T follicular helper cell (primary cell): ENCODE data around the gene IL17RC.

ENCODE experiments used
- DNase-seq: peaks from one replicate; pipeline ENCODE4 v3.0.0-alpha.2; 2020; ENCODE audit warnings: low read depth

Gene IL17RC

DNA sequence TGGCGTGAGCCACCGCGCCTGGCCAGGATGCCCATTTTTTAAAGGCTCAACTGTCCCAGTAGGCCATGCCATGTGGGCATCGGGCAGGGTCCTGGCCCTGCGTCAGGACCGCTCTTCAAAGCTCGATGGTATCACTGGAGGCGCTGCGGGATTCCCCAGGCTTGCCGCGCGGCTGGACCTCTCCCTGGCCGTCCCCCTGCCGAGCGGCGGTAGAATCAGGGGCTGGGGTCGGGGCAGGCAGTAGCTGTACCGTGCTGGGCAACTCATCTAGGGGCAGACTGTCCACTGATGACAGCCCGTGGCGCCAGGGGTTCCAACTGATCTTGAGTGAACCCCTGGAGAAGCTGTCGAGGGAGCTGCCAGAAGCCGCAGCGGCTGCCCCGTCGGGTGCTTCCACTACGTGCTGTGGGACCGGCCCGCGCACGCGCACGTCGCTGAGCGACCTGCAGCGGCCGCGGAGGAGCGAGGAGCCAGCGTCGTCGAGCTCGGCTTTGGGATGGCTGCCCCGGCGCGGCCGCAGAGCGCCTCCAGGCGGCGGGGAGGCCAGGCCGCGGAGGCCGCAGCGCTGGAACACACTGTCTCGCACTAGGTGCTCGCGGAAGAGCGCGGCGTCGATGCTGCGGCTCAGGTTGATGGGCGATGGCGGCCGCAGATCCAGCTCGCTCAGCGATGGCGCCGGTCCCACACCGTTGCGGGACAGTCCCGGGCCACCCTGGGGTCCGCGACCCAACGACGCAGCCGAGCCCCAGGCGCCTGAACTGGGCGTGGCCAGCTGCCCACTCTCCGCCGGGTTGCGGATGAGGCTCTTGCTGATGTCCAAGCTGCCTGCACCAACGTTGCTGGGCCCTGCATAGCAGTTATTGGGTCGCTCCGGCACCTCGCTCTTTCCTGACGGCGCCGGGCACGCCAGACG is 29.5 kb downstream of the IL17RC start:
- DNase-seq: peak; percentile 62

DNA sequence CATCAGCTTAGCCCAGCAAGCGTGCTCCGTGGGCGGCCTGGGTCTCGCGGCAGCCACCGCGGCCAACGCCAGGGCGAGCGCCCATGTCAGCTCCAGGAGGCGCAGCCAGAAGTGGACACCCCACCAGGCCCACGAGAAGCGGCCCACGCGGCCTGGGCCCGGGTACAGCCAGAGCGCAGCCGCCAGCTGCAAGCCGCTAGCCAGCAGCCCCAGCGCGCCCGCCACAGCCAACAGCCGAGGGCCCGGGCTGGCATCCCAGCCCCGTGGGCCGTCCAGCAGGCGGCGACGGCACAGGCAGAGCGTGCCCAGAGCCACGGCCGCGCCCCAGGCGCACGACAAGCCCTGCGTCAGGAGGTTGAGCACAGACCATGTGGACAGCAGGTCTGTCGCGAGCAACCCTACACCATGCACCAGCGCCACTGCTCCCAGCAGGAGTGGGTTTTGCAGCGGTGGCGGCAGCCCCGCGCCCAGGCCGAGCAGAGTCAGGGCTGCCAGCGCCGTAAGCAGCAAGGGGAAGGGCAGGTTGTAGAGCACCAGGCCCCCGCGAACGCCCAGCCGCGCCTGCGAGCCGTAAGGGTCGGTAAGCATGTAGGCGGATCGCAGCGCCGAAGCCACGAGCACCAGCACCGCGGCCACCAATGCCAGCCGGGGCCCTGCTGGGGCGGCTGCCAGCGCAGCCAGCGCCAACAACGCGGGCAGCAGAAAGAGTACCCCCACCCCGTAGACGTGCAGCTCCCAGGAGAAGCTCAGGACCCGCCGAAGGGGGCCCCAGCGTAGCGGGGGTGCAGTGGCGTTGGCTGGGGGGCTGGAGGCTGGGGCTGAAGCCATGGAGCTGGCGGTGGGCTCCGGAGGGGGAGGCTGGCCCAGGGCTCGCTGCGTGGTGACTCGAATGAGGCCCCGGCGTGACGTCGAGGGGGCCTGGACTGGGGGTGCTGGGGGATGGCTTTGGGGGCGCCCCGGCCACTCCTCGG is 30.4 kb downstream of the IL17RC start:
- DNase-seq: no peak

DNA sequence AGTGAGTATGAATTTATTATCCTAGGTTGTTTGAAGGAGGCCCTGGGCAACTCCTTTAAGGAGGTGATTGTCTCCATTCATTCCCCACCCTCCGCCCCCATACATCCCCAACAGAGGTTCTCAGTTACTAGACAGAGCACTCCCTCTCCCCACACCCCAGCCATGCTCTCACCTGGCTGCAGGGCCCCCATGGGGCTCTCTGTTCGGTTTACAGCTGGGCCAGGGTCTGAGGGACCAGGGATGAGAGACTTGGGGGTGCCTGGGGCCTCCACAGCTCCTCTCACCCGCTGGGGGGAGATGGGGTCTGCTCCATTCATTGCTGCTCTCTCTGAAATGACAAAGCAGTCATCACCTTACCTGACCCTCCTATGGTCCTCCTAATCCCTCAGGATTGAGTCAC is 31.7 kb downstream of the IL17RC start:
- no peak for DNase-seq

DNA sequence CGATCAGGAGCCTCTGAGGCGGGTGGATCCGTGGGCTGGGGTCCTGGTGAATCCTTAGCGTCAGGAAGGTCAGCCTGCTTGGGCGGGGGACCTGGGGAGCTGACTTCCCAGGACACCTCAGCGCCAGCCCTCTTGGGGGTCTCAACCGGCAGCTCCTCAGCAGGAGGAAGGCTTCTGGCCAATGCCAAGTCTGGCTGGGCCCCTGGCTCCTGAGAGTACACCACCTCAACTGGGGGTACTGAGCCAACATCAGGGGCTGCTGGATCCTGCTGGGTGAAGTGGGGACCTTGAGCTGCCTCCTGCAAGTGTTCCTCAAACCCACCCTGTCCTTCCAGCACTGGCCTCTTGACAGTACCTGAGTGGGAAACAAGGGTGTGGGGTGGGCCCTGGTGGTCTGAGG is 32.2 kb downstream of the IL17RC start:
- no peak for DNase-seq

DNA sequence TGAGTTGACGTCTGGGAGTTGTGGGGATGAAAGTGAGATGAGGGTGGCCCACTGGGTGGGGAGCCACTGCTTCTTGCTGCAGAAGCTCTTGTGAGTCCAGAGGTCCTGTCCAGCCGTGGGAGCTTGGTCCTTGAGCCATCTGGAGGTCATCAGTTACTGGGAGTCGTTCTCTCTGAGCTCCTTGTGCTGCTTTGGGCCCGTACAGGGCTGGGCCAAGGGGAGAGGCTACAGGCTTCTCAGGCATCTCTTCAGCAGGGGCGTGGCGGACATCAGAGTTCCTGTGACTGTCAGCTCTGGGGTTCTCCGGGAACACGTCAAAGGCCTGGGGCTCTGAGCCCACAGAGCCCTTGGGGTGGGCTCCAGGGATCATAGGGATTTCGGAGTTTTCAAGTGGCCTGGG is 32.7 kb downstream of the IL17RC start:
- no peak for DNase-seq

DNA sequence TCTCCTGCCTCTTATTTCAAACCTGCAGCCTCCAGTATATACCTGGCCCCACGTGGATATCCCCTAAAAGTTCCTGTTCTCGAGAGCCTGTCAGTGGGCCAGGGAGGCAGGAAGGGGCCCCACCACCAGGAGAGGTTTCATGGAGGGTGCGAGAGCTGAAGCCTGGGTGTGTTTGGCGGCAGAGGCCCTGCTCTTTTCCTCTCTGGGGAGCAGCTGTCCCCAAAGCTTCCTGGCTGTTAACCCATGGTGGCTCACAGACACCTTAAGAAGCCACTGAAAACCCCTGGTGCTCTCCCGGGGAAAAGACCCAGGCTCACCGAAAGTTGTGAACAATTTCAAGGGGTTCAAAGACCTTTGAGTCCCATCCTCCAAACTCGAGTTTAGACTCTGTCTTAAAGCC is 34.2 kb downstream of the IL17RC start:
- DNase-seq: no peak

DNA sequence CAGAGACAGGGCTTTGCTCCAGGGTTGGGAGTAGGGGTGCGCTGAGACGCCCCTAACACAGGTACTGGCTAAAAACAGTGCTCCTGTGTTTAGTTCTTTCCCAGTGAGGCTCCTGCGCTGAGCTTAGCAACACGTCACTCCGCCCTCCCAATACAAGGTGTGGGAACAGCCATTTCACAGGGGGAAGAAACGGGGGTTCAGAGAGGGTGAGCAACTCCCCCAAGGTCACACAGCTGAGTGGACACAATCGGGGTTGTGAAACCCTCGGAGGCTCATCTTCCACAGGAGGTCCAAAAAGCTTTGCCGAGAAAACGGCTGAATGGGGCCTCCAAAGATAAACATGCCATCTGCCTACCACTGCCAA is 34.7 kb downstream of the IL17RC start:
- DNase-seq: no peak

DNA sequence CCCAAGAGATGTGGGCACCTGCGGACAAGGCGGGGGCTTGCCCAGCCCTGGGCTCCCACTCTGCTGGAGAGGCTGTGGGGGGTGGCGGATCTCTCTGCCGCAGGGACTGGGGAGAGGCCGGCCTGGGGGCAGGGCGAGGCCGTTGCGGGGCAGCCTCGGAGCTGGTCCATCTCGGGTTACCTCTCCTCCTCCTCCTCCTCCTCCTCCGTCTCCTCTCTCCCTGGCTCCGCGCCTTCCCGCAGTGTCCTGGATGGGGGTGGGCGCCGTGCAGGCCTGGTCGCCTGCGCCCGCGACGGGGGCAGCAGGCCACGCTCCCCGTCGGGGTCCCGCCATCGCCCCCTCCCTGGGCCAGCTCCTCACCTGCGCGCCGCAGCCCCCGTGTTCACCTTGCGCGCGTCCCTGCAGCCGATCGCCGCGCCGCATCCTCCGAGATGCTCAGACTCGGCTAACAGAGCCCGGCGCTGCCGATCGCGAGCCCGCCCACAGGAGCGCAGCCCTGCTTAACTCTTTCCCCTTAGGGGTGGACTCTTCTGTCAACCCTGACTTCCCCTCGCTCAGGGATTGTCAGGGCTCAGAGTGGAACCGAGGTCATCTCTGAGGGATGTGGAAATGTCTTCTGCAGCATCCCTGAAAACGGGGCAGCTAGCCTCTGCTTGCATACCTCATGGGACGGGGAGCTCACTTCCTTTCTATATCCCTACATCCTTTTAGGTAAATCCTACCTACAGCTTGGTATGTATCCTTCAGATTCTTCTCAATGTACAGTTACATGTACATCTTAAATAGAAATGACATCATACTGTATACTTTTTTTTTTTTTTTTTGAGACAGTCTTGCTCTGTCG is 35.3 kb downstream of the IL17RC start, which contains the start of gene PRRT3:
Gene PRRT3, minus strand, starts transcription at position 447 of the 844 bp plus-strand sequence. CDS start 2,293 bp downstream, outside the sequence.
- peak; percentile 23 for DNase-seq

DNA sequence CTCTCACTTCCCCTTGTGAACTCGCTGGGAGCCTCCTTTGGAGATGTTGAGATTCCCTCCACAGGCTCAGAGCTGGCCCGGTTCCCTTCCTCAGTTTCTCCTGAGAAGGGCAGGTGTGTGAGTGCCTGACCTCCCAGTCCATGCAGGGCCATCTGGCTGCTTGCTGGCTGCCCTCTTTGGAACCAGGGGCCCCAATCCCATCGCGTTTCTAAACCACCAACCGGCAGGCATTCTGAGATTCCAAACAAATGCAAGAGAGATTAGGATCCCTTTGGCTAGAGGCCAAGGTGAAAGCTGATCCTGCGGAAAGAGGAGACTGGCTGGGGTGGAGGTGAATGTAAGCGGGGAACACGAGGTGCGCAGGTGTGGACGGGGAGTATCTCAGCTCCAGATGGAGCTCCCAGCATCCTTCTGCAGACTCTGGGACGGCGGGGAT is 38.2 kb downstream of the IL17RC start:
- DNase-seq: no peak

DNA sequence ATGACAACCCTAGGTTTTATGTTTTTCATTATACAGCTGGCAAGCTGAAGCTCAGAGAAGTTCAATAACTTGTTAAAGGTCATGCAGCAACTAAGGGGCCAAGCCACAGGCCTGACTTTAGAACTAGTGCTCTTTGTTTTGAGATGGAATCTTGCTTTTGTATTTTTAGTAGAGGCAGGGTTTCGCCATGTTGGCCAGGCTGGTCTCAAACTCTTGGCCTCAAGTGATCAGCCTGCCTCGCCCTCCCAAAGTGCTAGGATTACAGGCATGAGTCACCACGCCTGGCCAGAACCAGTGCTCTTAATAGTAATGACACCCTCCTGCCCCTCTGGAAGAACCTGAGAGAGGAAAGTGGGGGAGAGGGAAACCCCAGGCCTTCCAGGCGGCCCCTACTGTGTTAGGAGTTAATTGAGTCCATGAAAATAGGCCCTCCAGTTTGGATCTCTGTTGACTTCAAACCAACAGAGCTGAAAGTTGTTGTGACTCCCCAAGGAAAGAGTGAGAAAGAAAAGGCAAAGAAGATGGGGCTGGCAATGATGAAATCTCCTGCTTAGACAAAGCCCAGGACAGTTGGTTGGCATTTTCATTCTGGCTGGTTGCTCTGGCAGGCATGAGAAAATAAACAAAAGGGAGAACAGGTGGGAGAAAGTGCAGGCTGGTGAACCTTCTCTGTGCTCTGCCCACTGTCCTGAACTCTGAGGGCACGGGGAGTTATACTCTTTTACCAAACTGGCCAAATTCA is 38.9 kb downstream of the IL17RC start:
- no peak for DNase-seq

DNA sequence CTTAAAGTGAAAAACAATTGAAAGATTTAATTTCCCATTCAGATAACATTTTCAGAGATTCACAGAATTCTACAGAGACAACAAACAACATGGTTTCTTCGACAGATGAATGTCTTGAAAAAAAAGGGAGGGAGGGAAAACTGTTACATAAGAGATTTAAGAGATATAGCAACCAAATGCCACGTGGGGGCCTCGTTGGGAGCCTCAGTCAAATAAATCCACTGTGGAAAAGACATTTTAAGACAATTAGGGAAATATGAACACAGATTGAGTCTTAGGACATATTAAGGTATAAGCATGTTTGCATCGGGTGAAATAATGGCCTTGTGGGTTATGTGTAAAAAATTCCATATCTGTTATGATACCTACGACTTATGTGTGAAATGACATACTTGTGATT is 40.3 kb downstream of the IL17RC start:
- DNase-seq: no peak

DNA sequence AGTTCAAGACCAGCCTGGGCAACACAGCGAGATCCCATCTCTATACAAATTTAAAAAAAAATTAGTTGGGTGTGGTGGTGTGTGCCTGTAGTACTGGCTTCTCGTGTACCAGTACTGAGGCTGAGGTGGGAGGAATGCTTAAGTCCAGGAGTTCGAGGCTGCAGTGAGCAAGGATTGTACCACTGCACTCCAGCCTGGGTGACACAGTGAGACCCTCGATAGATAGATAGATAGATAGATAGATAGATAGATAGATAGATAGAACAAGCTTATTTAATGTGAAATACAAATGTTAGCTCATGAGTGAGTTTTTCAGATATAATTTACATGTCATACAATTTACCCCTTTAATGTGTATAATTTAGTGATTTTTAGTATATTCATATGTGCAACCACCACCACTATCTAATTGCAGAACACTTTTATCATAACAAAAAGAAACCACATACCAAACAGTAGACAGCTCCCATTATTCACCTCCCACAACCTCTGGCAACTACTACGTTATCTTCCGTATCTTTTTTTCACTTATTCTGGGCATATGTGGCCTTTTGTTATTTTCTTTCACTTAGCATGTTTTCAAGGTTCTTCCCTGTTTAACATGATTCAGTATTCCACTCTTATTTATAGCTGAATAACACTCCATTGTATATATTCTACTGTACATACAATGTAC is 48.4 kb downstream of the IL17RC start:
- no peak for DNase-seq

DNA sequence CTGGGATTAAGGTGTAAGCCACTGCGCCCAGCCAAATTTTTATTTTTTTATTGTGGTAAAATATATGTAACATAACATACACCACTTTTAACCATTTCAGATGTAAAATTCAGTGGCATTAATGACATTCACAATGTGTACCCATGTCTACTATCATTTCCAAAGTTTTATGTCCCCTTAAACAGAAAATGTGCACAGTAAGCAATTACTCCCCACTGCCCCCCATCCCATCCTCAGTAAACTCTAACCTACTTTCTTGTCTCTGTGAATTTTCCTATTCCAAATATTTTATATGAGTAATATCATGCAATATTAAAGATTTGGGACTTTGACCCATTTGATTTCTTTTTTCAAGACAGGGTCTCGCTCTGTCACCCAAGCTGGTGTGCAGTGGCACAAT is 49.9 kb downstream of the IL17RC start:
- DNase-seq: no peak

DNA sequence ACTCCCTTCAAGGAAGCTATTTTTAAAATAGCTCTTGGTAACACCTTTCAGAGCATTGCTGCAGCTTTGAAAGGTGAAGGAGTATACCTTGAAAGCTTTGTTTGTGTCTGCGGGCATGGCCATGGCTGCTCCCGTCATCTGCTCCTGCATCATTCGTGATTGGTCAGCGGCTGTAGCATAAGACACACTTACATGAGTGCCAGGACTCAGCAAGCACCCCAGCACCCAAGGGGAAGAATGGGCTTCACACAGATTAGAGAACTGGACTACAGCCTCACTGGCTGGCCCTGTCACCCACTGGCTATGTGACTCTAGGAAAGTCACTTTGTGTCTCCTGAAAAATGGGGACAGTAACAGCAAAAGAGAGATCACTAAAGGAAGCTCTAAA is 52.7 kb downstream of the IL17RC start:
- DNase-seq: no peak

DNA sequence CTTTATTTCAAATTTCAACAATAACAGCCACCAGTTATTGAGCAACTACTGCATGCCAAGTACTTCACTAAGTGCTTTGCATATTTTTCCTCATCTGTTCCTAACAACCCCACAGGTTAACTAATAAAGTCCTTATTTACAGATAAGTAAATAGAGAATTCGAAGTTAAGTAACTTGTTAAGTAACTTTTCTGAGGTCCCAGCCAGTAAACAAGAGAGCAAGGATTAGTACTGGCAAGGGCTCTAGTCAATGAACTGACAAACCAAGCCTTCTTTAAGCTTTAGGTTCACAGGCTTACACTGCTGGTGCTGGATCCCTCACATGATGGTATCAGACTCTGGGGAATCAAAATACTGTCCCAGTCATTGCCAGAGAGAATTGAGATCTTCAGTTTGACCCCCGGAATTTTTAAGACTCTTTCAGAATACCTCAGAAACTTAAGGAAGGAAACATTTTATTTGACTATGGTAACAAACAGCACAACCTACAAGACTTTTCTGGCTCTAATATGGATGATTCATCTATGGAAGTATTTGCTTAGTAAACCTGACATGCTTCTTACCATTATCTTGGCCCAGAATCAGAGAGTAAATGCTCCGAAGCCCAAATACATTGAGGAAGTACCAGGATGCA is 53.2 kb downstream of the IL17RC start:
- DNase-seq: no peak

DNA sequence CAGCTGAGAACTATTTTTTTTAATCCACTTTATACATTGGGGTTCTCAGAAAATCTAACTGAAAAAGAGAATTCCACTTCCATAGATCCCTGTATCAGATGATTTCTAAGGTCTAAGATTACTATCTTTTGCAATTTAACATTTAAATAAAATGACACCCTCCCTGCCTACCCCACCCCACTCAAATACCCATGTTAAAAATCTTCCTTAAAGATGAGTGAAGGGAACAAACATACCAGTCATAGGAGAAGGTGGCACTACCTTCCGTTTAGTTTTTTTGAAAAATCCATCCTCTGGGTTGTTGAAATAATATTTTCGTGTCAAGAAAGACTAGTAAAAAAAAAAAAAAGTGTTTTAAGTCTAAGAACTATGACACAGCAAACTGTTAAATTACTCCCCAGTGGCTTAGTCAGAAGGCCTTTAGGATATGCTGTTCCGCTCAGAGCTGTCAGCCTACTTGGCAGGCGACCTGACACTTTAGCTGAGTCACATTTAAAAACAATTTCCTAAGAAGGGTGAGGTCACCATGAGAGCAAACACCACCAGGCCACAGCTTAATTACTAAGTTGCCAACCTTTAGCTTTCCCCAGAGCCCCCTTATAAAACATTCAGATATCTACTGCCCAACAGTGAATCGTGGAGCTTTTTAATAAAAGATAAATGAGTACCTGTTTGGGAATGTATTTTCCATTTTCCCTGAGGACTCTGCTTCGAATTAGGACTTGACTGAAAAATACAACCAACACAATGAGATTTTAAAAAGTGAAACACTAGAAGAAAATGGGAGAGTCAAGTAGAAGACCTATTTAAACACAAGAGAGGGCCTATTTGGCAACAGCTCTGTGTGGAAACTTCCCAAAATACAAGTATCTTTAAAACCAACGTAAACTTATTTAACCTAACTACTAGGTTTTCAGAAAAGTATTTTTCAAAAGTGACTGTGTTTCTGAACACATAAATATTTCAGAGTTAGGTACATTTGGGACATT is 60.1 kb downstream of the IL17RC start:
- DNase-seq: no peak

DNA sequence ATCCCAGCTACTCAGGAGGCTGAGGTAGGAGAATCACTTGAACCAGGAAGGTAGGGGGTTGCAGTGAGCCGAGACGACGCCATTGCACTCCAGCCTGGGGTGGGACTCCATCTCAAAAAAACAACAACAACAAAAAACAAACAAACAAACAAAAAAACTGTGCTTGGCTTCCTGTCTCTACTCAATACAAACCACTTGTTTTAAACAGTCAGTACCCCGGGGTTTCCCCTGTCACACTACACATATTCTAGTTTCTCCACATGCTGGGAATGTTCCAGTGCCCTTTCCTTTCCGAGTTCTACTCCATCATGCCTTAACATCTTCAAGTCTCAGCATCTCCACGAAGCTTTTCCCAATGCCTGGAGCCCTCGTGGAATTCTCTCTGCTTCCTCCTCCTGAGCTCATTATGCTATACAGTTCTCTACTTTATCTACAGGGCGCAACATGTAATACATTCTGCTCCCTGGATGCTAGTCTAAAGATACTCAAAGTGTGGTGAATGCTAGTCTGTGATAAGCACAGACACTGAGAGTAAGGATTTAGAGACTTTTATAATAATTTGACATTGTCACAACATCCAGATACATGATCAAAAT is 61.9 kb downstream of the IL17RC start:
- no peak for DNase-seq

DNA sequence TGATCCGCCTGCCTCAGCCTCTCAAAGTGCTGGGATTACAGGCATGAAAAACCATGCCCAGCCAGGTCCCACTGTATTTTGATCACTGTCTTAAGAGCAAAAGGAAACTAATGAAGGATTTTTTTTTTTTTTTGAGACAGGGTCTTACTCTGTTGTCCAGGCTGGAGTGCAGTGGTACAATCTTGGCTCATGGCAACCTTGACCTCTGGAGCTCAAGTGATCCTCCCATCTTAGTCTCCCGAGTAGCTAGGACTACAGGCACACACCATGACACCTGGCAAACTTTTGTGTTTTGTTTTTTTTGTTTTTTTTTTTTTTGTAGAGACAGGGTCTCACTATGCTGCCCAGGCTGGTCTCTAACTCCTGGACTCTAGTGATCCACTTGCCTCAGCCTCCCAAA is 63.4 kb downstream of the IL17RC start:
- DNase-seq: no peak
